Lung (tissue), 12 donors: Measurements from ENCODE around the gene ADM. TPM values are rescaled to one million over a fixed set of nuclear protein-coding genes. Genes with fewer than 3 reads are reported as not detected.
A peak's percentile ranks its signal among the peaks of the same experiment; 100 is the strongest.

Source experiments
- ATAC-seq: fragments of 200-7000 bp; cut with Tn5 transposase; one replicate; pipeline ENCODE4 v1.9.1; 2020; ENCODE audit warnings: moderate number of reproducible peaks; ENCODE audit not compliant: insufficient read depth, low FRiP score
- DNase-seq, 3 donors: peaks; one replicate each; pipeline ENCODE4 v3.0.0-alpha.2; 2013 to 2017
- H3K27ac ChIP-seq, 2 donors: one replicate each; pipeline ENCODE4 v1.5.1; 2013; ENCODE audit warnings: mild to moderate bottlenecking in 2 of 2, moderate library complexity in 2 of 2, control low read depth in 1 of 2, inconsistent platforms in 1 of 2, low read depth in 1 of 2, low read length in 1 of 2
- H3K27me3 ChIP-seq, 3 donors: one replicate each; pipeline ENCODE4 v1.5.1; 2013; ENCODE audit warnings: low read length in 2 of 3; ENCODE audit not compliant: control insufficient read depth in 3 of 3, insufficient read depth in 3 of 3
- H3K36me3 ChIP-seq, 4 donors: one replicate each; pipeline ENCODE4 v1.5.1; 2013; ENCODE audit warnings: low read length in 4 of 4, mild to moderate bottlenecking in 1 of 4, moderate library complexity in 1 of 4; ENCODE audit not compliant: control insufficient read depth in 4 of 4, insufficient read depth in 4 of 4
- H3K4me1 ChIP-seq, 5 donors: one replicate each; pipeline ENCODE4 v1.5.1; 2013; ENCODE audit warnings: low read length in 5 of 5, mild to moderate bottlenecking in 2 of 5, moderate library complexity in 1 of 5; ENCODE audit not compliant: control insufficient read depth in 5 of 5, insufficient read depth in 5 of 5
- H3K4me3 ChIP-seq: one replicate; pipeline ENCODE4 v1.5.1; 2013; ENCODE audit warnings: mild to moderate bottlenecking, control low read depth, moderate library complexity
- H3K9ac ChIP-seq, 2 donors: one replicate each; pipeline ENCODE4 v1.5.1; 2013; ENCODE audit warnings: low read length in 2 of 2, control low read depth in 1 of 2; ENCODE audit not compliant: insufficient read depth in 1 of 2
- H3K9me3 ChIP-seq, 4 donors: one replicate each; pipeline ENCODE4 v1.5.1; 2013; ENCODE audit warnings: low read length in 3 of 4, mild to moderate bottlenecking in 1 of 4, moderate library complexity in 1 of 4; ENCODE audit not compliant: control insufficient read depth in 4 of 4, insufficient read depth in 3 of 4
- WGBS, 2 donors: extraction: QIAGEN DNeasy Blood & Tissue Kit; methylation state at CpG; one replicate each; pipeline ENCODE4 v1.1.7; 2013; 5-methylcytosine and 5-hydroxymethylcytosine counted together
- polyA plus RNA-seq, 2 donors: library from polyadenylated mRNA; stranded (reverse); fragments of 200-250 nt; gene quantifications; one replicate each; pipeline ENCODE4 v1.2.1, GENCODE V29; 2013
- total RNA-seq, 2 donors: library from RNA; depleted of rRNA in 1 of 2; stranded (reverse); fragments of >200 nt in 1 of 2; gene quantifications; one replicate each; pipeline ENCODE4 v1.2.1, GENCODE V29; 2014 to 2021
- TF ChIP-seq, protein P1 (sequence below): IDR thresholded peaks from 2 replicates; pipeline ENCODE4 v1.5.1; 2012; ENCODE audit warnings: mild to moderate bottlenecking; ENCODE audit errors: control extremely low read depth, extremely low read depth
- donor health status: control.
- donor health status: control.
- donor health status: Bipolar disorder and iron deficiency.
- donor health status: healthy.
- donor health status: DM: yes; HTN: yes; CAD: no.

ADM gene
- total and polyA plus RNA-seq, 4 donors, result 16.2 to 349 (median 44.7) TPM

GRCh38 chr11:10322401-10322800 is 17.5 kb downstream of the ADM start:
- H3K4me1 ChIP-seq, result peaks cover 5 to 45% (median 9%) of the 10 kb centered on the region in 5 donors
- H3K27me3 ChIP-seq, result no peaks in the 10 kb centered on the region
- DNase-seq, result peak in 2 of 3 donors; percentile 37 to 53
- no peak for ATAC-seq
- no peaks in the 10 kb centered on the region for H3K36me3 ChIP-seq
- TF ChIP-seq, protein P1, sequence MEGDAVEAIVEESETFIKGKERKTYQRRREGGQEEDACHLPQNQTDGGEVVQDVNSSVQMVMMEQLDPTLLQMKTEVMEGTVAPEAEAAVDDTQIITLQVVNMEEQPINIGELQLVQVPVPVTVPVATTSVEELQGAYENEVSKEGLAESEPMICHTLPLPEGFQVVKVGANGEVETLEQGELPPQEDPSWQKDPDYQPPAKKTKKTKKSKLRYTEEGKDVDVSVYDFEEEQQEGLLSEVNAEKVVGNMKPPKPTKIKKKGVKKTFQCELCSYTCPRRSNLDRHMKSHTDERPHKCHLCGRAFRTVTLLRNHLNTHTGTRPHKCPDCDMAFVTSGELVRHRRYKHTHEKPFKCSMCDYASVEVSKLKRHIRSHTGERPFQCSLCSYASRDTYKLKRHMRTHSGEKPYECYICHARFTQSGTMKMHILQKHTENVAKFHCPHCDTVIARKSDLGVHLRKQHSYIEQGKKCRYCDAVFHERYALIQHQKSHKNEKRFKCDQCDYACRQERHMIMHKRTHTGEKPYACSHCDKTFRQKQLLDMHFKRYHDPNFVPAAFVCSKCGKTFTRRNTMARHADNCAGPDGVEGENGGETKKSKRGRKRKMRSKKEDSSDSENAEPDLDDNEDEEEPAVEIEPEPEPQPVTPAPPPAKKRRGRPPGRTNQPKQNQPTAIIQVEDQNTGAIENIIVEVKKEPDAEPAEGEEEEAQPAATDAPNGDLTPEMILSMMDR, result no peak
- H3K9ac ChIP-seq, result no peak overlapping the region
- H3K27ac ChIP-seq, result no peak overlapping the region
- WGBS, 2 donors, result 60 to 94% methylated on average over 2 of the region's 2 CpGs
- no peaks in the 10 kb centered on the region for H3K9me3 ChIP-seq
- H3K4me3 ChIP-seq, result no peak overlapping the region

DNA sequence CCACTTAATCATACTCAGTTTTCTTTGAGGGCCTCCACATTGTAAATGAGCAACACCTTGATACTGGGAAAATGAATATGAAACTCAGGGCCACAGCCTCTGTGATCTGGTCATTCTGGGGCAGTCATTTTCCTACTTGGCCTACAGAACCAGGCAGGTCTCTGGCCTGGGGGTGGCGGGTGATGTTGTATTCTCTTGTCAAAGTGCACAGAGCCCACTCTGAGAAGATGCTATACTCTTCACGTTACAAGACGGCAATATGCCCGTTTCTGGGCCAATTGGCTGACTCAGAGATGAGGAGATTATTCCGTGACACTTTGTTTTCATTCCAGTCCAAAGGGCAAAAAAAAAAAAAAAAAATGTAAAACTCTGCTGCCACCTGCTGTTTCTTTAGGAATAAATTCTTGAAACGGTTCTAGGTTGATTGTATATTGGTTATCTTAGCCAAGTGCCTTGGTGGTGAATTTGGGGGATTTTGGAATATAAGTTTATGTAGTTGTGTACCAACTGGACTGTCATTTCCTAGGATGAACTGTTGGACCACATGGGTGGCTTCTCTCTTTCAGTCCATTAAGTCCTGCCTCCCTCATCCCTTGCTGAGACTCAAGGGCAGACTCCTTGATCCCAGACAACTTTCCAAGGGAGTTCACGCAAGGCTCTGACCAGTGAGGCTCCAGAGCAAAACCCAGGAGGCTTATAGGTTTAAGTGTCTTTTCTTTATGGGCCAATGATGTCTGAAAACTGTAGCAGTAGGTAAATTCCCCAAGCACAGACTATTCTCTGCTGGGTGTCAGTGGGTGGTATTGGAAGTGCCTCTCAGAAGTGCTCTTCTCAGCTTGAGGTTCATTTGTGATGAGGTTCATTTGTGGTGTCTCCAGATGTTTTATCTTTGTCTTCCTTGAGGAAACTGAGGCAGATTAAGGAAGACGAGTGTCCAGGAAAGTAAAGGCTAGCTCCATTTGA is 18.2 kb downstream of the ADM start:
- Histone ChIP-seq H3K27ac (peak overlapping the region; percentile 30 to 59), H3K36me3 (no peaks in the 10 kb centered on the region), H3K4me3 (no peak overlapping the region), H3K9me3 (no peaks in the 10 kb centered on the region), H3K27me3 (no peaks in the 10 kb centered on the region), H3K4me1 (peaks cover 5 to 45% (median 10%) of the 10 kb centered on the region in 5 donors), H3K9ac (no peak overlapping the region)
- peak; percentile 75 to 92 (median 92) for DNase-seq
- ATAC-seq, result peak; percentile 31
- TF ChIP-seq, protein P1, result peak; percentile 33
- WGBS, 2 donors, result 32 to 33% methylated on average over 8 of the region's 8 CpGs

DNA sequence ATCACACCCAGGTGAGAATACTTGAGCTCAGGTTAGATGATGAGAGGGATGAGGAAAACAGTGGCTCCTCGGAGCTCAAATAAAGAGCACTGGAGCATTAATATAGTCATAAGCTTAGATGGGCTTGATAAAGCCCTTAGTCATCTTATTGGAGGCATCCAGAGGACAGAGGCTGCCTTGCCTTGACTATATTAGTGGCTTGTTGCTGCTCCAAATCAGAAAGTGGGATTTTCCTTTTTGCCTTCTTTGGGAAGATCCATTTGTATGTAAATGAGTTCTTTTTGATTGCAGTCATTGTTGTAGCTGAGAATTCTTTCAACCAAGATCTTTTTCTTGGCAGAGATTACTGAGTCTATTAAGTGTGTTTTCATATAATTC is 18.9 kb downstream of the ADM start:
- TF ChIP-seq, protein P1, result no peak
- no peak for DNase-seq
- no peak for ATAC-seq
- Histone ChIP-seq H3K9ac (no peak overlapping the region), H3K36me3 (no peaks in the 10 kb centered on the region), H3K27ac (no peak overlapping the region), H3K9me3 (no peaks in the 10 kb centered on the region), H3K4me3 (no peak overlapping the region), H3K27me3 (no peaks in the 10 kb centered on the region), H3K4me1 (peaks cover 5 to 51% (median 17%) of the 10 kb centered on the region in 5 donors)
- WGBS, 2 donors, result 53 to 80% methylated on average over 1 of the region's 1 CpG
